ENCODE results near the gene RRBP1.

RRBP1 gene

DNA sequence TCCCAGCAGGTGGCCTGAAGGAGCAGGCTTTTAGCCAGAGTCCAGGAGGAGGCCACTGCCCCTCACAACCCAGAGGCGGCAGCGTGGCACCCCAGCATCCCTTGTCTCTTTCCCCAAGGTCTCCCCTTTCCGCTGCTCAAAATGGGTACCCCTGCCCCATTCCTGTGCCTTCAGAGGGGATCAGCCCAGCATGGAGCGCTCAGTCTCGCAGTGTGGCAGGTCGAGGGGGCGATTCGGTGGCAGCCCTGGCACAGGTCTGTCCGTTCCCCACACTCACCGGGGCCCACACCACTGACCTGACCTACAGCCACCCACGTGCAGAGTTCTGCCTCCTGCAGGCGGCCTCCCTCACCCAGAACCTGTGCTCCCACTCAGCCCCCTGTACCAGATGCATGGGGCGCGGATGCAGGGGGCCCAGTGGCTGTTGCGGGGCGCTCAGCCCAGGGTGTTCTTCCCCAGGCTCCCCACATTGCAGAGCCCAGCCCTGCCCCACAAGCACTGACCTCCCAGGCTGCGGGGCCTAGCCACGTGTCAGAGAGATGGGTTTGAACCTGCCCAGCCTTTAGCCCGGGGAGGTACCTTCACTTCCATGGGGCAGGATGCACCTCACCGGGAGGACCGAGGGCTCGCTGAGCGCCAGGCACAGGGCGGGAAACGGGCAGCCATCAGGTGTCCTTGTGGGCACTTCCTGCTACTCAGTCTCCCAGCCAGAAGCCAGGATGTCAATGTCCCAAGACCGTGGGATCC lies 70.3 kb downstream of the RRBP1 start:
- no peaks in the 10 kb centered on the region for H3K27me3 ChIP-seq (ENCODE audit: control insufficient read depth, insufficient read depth, low read length)
- no peak overlapping the region for H3K9ac ChIP-seq (ENCODE audit: low read length)
- H3K9me3 ChIP-seq (ENCODE audit: control insufficient read depth, low read depth, low read length) = no peaks in the 10 kb centered on the region
- peaks cover 10% of the 10 kb centered on the region for H3K36me3 ChIP-seq (ENCODE audit: control insufficient read depth, low read depth, low read length)
- H3K27ac ChIP-seq (ENCODE audit: low read length) = no peak overlapping the region
- no peak overlapping the region for H3K4me3 ChIP-seq (ENCODE audit: low read length)
- H3K4me1 ChIP-seq (ENCODE audit: control insufficient read depth, low read depth, low read length) = no peaks in the 10 kb centered on the region

DNA sequence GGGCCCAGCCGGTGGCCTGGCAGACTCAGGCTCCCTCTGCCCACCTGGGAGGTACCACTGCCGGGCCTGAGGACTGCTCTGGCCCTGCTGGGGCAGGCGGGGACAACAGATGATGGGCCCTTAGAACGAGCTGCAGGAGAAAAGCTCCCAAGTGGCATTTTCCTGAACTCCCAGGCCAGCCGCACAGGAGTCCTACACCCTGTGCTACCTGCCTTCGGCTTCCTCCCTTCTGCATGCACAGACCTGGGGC lies 70.8 kb downstream of the RRBP1 start:
- H3K9me3 ChIP-seq (ENCODE audit: control insufficient read depth, low read depth, low read length) = no peaks in the 10 kb centered on the region
- H3K27me3 ChIP-seq (ENCODE audit: control insufficient read depth, insufficient read depth, low read length) = no peaks in the 10 kb centered on the region
- H3K27ac ChIP-seq (ENCODE audit: low read length) = no peak overlapping the region
- H3K4me3 ChIP-seq (ENCODE audit: low read length) = no peak overlapping the region
- H3K36me3 ChIP-seq (ENCODE audit: control insufficient read depth, low read depth, low read length) = peaks cover 7% of the 10 kb centered on the region
- H3K9ac ChIP-seq (ENCODE audit: low read length) = no peak overlapping the region
- H3K4me1 ChIP-seq (ENCODE audit: control insufficient read depth, low read depth, low read length) = no peaks in the 10 kb centered on the region

DNA sequence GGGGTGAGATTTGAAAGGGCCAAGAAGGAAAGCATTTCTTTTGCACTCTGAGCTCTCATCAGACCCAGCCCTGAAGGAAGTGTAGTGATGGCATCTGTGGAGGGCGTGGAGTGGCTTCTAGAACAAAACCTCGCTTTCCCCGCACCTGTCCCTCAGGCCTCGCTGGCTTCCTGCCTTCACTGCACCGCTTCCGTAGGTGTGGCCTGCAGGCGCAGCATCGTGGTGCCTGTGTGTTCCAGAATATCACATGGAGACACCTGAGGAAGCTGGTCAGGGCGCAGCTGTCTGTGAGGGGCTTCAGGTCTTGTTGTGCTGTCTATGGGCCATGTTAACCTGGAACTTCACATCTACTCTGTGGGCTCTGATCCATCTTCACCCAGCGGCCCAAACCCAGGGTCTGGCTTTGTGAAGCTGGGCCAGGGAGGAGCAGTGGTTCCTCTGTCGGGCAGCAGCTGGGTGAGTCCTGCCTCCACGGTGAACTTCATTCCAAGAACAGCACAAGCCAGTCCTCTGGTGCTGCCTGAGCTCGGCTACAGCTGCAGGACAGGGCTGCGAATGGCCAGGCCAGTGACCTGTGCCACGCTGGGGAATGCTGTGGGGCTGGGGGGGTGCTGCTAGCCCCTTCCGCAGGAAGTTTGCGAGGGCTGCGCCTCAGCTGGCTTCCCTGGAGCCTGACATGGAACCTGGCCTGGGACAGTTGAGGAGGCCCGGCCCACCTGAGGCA lies 71.3 kb downstream of the RRBP1 start:
- no peaks in the 10 kb centered on the region for H3K4me1 ChIP-seq (ENCODE audit: control insufficient read depth, low read depth, low read length)
- no peak overlapping the region for H3K9ac ChIP-seq (ENCODE audit: low read length)
- no peaks in the 10 kb centered on the region for H3K9me3 ChIP-seq (ENCODE audit: control insufficient read depth, low read depth, low read length)
- peaks cover 7% of the 10 kb centered on the region for H3K36me3 ChIP-seq (ENCODE audit: control insufficient read depth, low read depth, low read length)
- no peak overlapping the region for H3K27ac ChIP-seq (ENCODE audit: low read length)
- H3K4me3 ChIP-seq (ENCODE audit: low read length) = no peak overlapping the region
- H3K27me3 ChIP-seq (ENCODE audit: control insufficient read depth, insufficient read depth, low read length) = no peaks in the 10 kb centered on the region

DNA sequence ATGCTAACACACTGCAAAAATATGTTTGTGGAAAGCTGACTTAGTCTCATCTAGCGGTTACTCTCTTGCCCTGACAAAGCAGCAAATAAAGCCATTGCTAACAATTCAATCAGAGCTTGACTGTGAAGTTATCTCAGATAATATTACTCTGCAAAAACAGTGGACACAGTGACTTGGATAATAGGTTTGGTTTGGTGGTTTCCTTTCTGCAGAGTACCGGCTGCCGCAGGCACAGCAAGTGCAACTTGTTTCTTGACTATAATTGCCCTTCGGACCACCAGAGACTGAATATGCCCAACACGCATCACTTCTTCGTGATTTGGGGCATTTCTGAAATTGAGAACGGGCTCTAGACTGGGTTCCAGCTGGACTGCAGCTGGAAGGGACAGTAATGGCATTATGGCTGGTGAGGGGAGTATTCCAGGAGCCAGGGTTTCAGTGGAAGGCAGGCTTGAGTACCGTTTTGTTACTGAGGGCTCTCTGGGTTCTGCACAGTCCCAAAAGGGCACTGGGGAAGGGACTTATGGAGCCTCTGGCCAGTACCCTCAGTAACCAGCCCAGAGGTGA lies 72.1 kb downstream of the RRBP1 start:
- Histone ChIP-seq H3K36me3 (ENCODE audit: control insufficient read depth, low read depth, low read length) (peaks cover 9% of the 10 kb centered on the region), H3K9ac (ENCODE audit: low read length) (no peak overlapping the region), H3K4me3 (ENCODE audit: low read length) (no peak overlapping the region), H3K4me1 (ENCODE audit: control insufficient read depth, low read depth, low read length) (no peaks in the 10 kb centered on the region), H3K27me3 (ENCODE audit: control insufficient read depth, insufficient read depth, low read length) (no peaks in the 10 kb centered on the region), H3K9me3 (ENCODE audit: control insufficient read depth, low read depth, low read length) (no peaks in the 10 kb centered on the region), H3K27ac (ENCODE audit: low read length) (no peak overlapping the region)

DNA sequence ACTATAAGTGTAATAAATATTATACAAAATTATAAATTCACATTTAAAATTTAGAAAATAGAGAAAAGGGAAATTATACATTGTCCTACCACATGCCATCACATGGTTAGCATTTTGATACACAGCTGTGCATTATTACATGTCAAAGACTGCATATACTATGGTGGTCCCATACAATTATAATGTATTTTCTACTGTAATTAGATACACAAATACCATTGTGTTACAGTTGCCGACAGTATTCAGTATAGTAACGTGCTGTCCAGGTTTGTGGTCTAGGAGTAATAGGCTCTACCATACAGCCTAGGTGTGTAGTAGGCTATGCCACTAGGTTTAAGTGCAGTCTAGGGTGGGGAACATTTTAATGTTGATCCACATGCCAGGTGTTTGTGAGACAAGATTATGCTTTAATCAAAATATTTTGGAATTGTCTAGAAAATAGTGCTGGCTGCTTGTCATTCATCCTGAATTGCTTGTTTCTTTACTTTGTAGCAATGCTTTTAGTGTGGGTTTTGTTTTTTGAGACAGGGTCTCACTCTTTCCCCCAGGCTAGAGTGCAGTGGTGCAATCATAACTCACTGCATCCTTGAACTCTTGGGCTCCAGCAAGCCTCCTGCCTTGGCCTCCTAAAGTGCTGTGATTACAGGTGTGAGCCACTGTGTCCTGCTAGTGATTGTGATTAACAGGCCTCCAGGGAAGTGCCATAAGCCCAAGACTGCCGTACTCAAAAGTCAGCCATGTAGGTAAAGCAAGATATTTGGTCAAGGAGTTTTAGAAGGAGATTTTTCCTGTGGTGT lies 73.1 kb downstream of the RRBP1 start:
- peaks cover 17% of the 10 kb centered on the region for H3K36me3 ChIP-seq (ENCODE audit: control insufficient read depth, low read depth, low read length)

DNA sequence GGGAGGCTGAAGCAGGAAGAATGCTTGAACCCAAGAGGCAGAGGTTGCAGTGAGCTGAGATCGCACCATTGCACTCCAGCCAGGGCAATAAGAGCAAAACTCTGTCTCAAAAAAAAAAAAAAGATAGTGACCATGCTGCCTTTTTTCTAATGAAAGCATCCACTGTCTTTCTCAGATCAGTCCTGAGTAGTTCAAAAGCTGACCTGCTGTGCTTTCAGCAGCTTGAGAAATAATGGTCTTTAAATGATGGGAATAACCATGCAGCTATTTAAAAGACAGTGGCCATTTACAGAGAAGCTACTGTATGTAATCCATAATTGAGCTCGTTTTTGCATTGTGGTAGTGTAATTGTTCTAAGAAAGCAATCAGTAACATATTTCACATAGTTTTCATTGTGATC lies 76.0 kb downstream of the RRBP1 start:
- no peaks in the 10 kb centered on the region for H3K9me3 ChIP-seq (ENCODE audit: control insufficient read depth, low read depth, low read length)
- no peak overlapping the region for H3K27ac ChIP-seq (ENCODE audit: low read length)
- H3K9ac ChIP-seq (ENCODE audit: low read length) = no peak overlapping the region
- H3K4me1 ChIP-seq (ENCODE audit: control insufficient read depth, low read depth, low read length) = peaks cover 14% of the 10 kb centered on the region
- H3K27me3 ChIP-seq (ENCODE audit: control insufficient read depth, insufficient read depth, low read length) = no peaks in the 10 kb centered on the region
- peaks cover 17% of the 10 kb centered on the region for H3K36me3 ChIP-seq (ENCODE audit: control insufficient read depth, low read depth, low read length)
- no peak overlapping the region for H3K4me3 ChIP-seq (ENCODE audit: low read length)

More for the DNA sequence above, 73.1 kb downstream of the RRBP1 start:
- Histone ChIP-seq H3K4me1 (ENCODE audit: control insufficient read depth, low read depth, low read length) (no peaks in the 10 kb centered on the region), H3K4me3 (ENCODE audit: low read length) (no peak overlapping the region), H3K9me3 (ENCODE audit: control insufficient read depth, low read depth, low read length) (no peaks in the 10 kb centered on the region), H3K27ac (ENCODE audit: low read length) (no peak overlapping the region), H3K27me3 (ENCODE audit: control insufficient read depth, insufficient read depth, low read length) (no peaks in the 10 kb centered on the region), H3K9ac (ENCODE audit: low read length) (no peak overlapping the region)

DNA sequence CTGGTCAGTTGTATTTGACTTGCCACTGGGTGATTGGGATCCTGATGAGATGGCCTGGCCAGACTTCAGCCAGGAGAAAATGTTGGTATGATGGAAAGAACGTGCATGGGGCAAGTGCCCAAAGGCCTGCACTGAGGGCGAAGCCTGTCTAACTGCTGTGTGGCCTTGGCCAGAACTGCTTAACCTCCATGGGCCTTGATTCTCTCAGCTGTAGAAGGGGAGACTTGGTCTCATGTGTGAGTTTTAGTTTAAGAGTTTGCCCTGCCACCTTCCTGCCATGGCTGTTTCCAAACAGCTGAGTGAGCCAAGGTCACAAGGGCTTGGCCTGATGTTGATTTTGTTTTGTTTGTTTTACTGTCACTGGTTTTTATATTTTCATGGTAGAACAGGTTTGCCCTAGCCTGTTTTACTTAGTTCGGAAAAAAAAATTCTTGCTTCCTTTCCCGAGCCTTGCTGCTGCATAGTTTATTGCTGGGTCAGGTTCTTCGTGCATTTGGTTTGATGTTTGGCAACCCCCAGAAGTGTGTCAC lies 76.8 kb downstream of the RRBP1 start:
- Histone ChIP-seq H3K9me3 (ENCODE audit: control insufficient read depth, low read depth, low read length) (no peaks in the 10 kb centered on the region), H3K4me1 (ENCODE audit: control insufficient read depth, low read depth, low read length) (peaks cover 14% of the 10 kb centered on the region), H3K4me3 (ENCODE audit: low read length) (no peak overlapping the region), H3K27me3 (ENCODE audit: control insufficient read depth, insufficient read depth, low read length) (no peaks in the 10 kb centered on the region), H3K36me3 (ENCODE audit: control insufficient read depth, low read depth, low read length) (peaks cover 17% of the 10 kb centered on the region), H3K27ac (ENCODE audit: low read length) (no peak overlapping the region), H3K9ac (ENCODE audit: low read length) (no peak overlapping the region)

DNA sequence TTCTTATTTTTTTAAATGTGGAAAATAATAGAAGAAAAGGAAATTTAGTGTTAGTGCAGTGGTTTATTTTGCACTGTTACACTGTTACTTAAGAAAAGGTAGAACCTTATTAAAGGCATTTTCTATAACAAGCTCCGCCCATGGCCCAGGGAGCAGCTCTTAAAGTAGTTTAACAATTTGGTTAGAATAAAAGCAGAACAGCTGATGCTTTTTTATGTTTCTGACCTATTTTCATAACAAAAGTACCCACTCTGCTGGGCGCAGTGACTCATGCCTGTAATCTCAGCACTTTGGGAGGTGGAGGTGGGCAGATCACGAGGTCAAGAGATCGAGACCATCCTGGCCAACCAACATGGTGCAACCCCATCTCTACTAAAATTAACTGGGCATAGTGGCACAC lies 79.5 kb downstream of the RRBP1 start:
- H3K9ac ChIP-seq (ENCODE audit: low read length) = no peak overlapping the region
- no peak overlapping the region for H3K4me3 ChIP-seq (ENCODE audit: low read length)
- H3K27me3 ChIP-seq (ENCODE audit: control insufficient read depth, insufficient read depth, low read length) = no peaks in the 10 kb centered on the region
- peaks cover 13% of the 10 kb centered on the region for H3K36me3 ChIP-seq (ENCODE audit: control insufficient read depth, low read depth, low read length)
- peaks cover 14% of the 10 kb centered on the region for H3K4me1 ChIP-seq (ENCODE audit: control insufficient read depth, low read depth, low read length)
- no peak overlapping the region for H3K27ac ChIP-seq (ENCODE audit: low read length)
- no peaks in the 10 kb centered on the region for H3K9me3 ChIP-seq (ENCODE audit: control insufficient read depth, low read depth, low read length)

DNA sequence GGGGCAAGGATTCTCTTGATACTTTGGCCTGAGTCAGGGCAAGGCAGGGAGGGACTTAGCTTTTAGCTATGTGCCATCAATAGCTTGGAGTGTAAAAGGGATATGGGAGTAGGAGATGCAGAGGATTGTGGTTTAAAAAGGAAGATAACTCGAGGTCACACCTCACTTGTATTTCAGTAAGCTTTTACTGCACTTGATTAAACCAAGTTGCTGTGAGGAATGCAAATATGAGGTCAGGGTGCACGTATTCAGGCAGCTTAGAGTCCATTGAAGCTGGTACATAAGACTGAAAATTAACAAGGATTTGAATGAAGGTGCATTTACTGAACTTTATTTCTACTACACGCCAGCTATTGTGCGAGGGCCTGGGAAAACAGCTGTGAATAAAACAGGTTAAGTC lies 80.1 kb downstream of the RRBP1 start:
- Histone ChIP-seq H3K4me1 (ENCODE audit: control insufficient read depth, low read depth, low read length) (peaks cover 14% of the 10 kb centered on the region), H3K9me3 (ENCODE audit: control insufficient read depth, low read depth, low read length) (no peaks in the 10 kb centered on the region), H3K9ac (ENCODE audit: low read length) (peak overlapping the region; percentile 21), H3K27ac (ENCODE audit: low read length) (no peak overlapping the region), H3K4me3 (ENCODE audit: low read length) (no peak overlapping the region), H3K27me3 (ENCODE audit: control insufficient read depth, insufficient read depth, low read length) (no peaks in the 10 kb centered on the region), H3K36me3 (ENCODE audit: control insufficient read depth, low read depth, low read length) (peaks cover 9% of the 10 kb centered on the region)

DNA sequence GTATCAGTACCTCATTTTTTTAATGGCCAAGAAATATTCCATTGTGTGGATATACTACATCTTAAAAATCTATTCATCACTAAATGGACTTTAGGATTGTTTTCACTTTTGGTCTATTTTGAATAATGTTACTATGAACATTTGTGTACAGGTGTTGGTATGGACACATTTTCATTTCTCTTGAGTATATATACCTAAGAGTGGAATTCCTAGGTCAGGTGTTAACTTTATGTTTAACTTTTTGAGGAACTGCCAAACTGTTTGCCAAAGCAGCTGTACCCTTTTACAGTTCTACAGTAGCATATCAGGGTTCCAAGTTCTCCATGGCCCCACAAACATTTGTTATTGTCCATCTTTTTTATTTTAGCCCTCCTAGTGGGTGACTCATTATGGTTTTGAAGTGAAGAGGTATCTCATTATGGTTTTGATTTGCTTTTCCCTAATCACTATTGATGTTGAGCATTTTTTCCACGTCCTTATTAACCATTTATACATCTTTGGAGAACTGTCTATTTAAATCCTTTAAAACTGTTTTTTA lies 84.0 kb downstream of the RRBP1 start:
- Histone ChIP-seq H3K36me3 (ENCODE audit: control insufficient read depth, low read depth, low read length) (no peaks in the 10 kb centered on the region), H3K27me3 (ENCODE audit: control insufficient read depth, insufficient read depth, low read length) (no peaks in the 10 kb centered on the region), H3K4me3 (ENCODE audit: low read length) (no peak overlapping the region), H3K9me3 (ENCODE audit: control insufficient read depth, low read depth, low read length) (no peaks in the 10 kb centered on the region), H3K4me1 (ENCODE audit: control insufficient read depth, low read depth, low read length) (peaks cover 26% of the 10 kb centered on the region), H3K27ac (ENCODE audit: low read length) (no peak overlapping the region), H3K9ac (ENCODE audit: low read length) (no peak overlapping the region)

DNA sequence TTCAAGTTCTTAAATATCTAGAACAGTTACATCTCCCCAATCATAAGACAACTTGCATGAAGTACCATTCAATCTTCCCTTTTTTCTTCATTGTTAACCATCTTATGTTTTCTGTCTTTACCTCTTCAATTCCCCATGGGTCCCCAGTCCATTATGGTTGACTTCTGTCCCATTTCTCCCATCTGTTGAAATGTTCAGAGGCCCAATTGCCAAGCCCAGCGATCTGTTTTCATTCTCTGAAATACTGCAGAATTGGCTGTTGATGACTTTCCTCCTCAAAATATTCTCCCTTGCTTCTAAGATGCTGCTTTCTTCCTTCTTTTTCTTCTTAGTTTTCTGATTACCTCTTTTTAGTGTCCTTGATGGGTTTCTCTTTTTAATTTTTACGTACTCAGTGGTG lies 86.2 kb downstream of the RRBP1 start:
- no peaks in the 10 kb centered on the region for H3K27me3 ChIP-seq (ENCODE audit: control insufficient read depth, insufficient read depth, low read length)
- H3K9me3 ChIP-seq (ENCODE audit: control insufficient read depth, low read depth, low read length) = no peaks in the 10 kb centered on the region
- no peak overlapping the region for H3K9ac ChIP-seq (ENCODE audit: low read length)
- H3K36me3 ChIP-seq (ENCODE audit: control insufficient read depth, low read depth, low read length) = no peaks in the 10 kb centered on the region
- no peak overlapping the region for H3K27ac ChIP-seq (ENCODE audit: low read length)
- no peak overlapping the region for H3K4me3 ChIP-seq (ENCODE audit: low read length)
- peaks cover 12% of the 10 kb centered on the region for H3K4me1 ChIP-seq (ENCODE audit: control insufficient read depth, low read depth, low read length)
